Activated naive CD4-positive, alpha-beta T cell treated with anti-CD3 and anti-CD28 coated beads, Interleukin-2, amount 50 U/mL, for 24 hours (primary cell): ENCODE measurements around the gene CFAP77.

Experiments
- H3K27ac Mint-ChIP-seq: one replicate; pipeline ENCODE4 v1.8.0; 2021; ENCODE audit warnings: mild to moderate bottlenecking, mixed read lengths
- H3K27me3 Mint-ChIP-seq: one replicate; pipeline ENCODE4 v1.8.0; 2021; ENCODE audit warnings: mixed read lengths
- H3K36me3 Mint-ChIP-seq: one replicate; pipeline ENCODE4 v1.8.0; 2021; ENCODE audit warnings: mixed read lengths
- H3K4me1 Mint-ChIP-seq: one replicate; pipeline ENCODE4 v1.8.0; 2021; ENCODE audit warnings: mixed read lengths
- H3K4me3 Mint-ChIP-seq: one replicate; pipeline ENCODE4 v1.8.0; 2021; ENCODE audit warnings: mild to moderate bottlenecking, mixed read lengths
- H3K9me3 Mint-ChIP-seq: one replicate; pipeline ENCODE4 v1.8.0; 2021; ENCODE audit warnings: mixed read lengths

The CFAP77 gene

DNA sequence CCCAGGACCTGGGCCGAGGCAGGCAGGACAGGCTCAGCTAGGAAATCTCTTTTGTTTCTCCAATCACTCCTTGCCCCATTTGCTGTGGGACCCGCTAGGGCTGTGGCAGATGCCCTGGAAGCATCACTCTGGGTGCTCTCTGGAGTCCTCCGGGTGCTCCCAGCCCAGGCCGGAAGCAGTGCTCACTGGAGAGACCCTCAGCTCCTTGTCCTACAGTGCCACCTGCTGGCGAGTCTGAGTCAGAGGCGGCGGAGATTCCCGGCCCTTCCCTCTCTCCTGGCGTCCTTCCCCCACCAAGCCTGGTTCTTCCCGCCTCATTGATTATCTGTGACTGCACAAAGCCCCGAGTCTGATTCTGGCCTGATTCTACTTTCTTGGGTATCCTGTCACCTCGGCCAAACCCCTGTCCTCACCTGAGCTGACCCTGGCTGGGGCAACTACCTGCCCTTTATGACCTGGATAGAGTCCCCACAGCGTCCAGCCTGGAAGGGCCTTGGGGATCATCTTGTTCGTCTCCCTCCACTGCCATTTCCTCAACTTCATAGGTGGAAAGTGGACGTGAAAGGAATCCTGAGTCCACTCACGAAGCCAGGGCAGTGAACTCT lies 165.1 kb downstream of the CFAP77 start:
- no peak overlapping the region for H3K4me3 Mint-ChIP-seq

GRCh38 chr9:132575811-132576210 lies 165.8 kb downstream of the CFAP77 start:
- H3K27ac Mint-ChIP-seq, result no peak overlapping the region
- H3K4me3 Mint-ChIP-seq, result no peak overlapping the region
- no peaks in the 10 kb centered on the region for H3K9me3 Mint-ChIP-seq
- H3K36me3 Mint-ChIP-seq, result no peaks in the 10 kb centered on the region
- peaks cover 44% of the 10 kb centered on the region for H3K27me3 Mint-ChIP-seq
- no peaks in the 10 kb centered on the region for H3K4me1 Mint-ChIP-seq

More for the DNA sequence above, 165.1 kb downstream of the CFAP77 start:
- H3K36me3 Mint-ChIP-seq, result no peaks in the 10 kb centered on the region
- H3K27ac Mint-ChIP-seq, result no peak overlapping the region
- no peaks in the 10 kb centered on the region for H3K9me3 Mint-ChIP-seq
- H3K4me1 Mint-ChIP-seq, result no peaks in the 10 kb centered on the region
- H3K27me3 Mint-ChIP-seq, result peaks cover 43% of the 10 kb centered on the region

DNA sequence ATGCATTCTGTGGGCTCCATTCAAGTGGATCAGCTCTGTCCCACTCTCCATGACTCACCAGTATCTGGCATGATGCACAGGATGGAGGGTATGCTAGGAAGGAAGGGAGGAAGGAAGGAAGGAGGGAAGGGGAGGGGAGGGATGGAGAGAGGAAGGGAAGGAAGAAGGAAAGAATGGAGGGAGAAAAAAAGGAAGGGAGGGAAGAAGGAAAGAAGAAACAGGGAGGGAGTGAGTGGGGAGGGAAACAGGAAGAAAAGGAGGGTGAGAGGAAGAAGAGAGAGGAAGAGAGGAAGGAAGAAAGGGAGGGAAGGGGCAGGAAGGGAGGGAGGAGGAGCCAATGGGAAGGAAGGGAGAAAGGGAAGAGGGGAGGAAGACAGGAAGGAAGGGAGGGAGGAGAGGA lies 167.1 kb downstream of the CFAP77 start:
- no peak overlapping the region for H3K4me3 Mint-ChIP-seq
- no peaks in the 10 kb centered on the region for H3K9me3 Mint-ChIP-seq
- H3K27ac Mint-ChIP-seq, result no peak overlapping the region
- peaks cover 2% of the 10 kb centered on the region for H3K36me3 Mint-ChIP-seq
- peaks cover 9% of the 10 kb centered on the region for H3K4me1 Mint-ChIP-seq
- peaks cover 50% of the 10 kb centered on the region for H3K27me3 Mint-ChIP-seq

DNA sequence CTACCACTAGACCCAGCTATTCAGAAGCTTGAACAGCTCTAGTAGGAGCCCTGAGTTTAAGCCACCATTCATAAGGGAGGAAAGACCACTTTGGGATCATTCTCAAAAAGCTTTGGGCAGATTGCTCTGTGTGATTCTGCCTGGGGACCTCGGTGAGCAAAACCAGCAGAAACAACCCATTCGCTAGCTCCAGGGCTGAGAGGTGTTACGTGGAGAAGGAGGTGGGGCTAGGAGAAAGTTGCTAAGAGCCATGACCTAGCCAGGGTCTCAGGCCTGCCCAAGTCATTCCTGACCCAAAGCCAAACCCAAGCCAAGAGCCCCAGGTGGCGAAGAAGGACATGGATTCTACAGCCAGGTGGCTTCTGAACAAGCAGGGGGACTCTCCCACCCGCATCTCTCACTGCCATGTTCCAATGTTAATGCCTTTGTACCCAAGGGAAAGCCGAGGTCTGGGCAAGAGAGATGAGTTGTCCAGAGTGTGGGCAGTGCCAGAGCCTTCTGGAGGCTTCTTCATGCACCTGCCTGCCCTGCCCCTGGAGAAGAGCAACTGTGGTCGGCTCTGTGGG lies 168.4 kb downstream of the CFAP77 start:
- no peak overlapping the region for H3K27ac Mint-ChIP-seq
- H3K4me1 Mint-ChIP-seq, result peaks cover 9% of the 10 kb centered on the region
- peaks cover 2% of the 10 kb centered on the region for H3K36me3 Mint-ChIP-seq
- H3K4me3 Mint-ChIP-seq, result no peak overlapping the region
- peaks cover 56% of the 10 kb centered on the region for H3K27me3 Mint-ChIP-seq
- no peaks in the 10 kb centered on the region for H3K9me3 Mint-ChIP-seq

DNA sequence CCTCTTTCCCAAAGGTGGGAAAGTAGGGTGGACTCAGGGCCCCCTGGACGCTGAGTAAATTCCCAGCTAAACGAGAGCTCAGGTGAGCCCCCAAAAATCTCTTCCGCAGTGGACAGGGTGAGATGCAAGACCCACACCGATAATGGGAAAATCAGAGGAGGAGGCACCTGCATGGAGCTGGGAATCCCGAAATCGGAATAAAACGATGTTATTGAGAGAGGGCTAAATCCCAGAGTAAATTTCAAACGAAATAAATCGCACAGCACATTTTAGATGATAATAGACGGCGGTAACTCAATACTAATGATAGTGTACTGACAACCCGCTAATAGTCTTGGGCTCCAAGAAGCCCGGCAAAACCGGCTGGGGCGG lies 169.4 kb downstream of the CFAP77 start:
- Mint-ChIP-seq H3K9me3 (no peaks in the 10 kb centered on the region), H3K4me3 (no peak overlapping the region), H3K4me1 (peaks cover 9% of the 10 kb centered on the region), H3K36me3 (peaks cover 2% of the 10 kb centered on the region), H3K27me3 (peaks cover 59% of the 10 kb centered on the region), H3K27ac (no peak overlapping the region)

DNA sequence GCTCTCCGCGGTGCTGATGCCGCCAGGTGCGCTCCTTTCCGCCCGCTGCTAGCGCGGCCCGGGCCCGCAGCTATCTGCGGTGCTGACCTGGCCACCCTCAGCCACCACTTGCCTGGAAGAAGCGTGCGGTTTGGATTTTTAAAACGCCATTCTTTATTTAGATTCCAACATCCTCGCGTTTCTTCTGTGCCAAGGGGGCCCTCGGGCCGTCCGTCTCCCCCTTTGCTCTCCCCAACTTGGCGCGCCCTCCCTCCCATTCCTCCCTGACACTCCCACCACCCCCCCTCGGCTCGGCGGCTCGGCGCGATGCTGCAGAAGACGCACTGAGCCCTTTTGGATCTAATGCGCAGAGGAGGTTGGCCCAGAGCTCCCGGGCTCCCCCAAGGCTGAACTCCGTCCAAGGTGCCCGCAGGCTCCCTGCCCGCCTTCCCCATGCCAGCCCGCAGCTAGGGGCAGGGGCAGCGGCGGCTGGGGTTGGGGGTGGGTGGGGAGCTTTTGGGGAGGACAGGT lies 172.3 kb downstream of the CFAP77 start, which contains the start of gene BARHL1:
BARHL1 (plus strand) TSS at position 331 of the 510 bp plus-strand sequence. CDS start 192 bp downstream, outside the sequence.
- peaks cover 13% of the 10 kb centered on the region for H3K4me1 Mint-ChIP-seq
- no peaks in the 10 kb centered on the region for H3K9me3 Mint-ChIP-seq
- peaks cover 56% of the 10 kb centered on the region for H3K27me3 Mint-ChIP-seq
- peak within 1 kb of the TSS; percentile 82 for H3K27ac Mint-ChIP-seq
- peak within 1 kb of the TSS; percentile 75 for H3K4me3 Mint-ChIP-seq
- H3K36me3 Mint-ChIP-seq, result peaks cover 2% of the 10 kb centered on the region

GRCh38 chr9:132582786-132583583 lies 173.0 kb downstream of the CFAP77 start:
- peaks cover 53% of the 10 kb centered on the region for H3K27me3 Mint-ChIP-seq
- no peak overlapping the region for H3K4me3 Mint-ChIP-seq
- peaks cover 2% of the 10 kb centered on the region for H3K36me3 Mint-ChIP-seq
- H3K4me1 Mint-ChIP-seq, result peaks cover 13% of the 10 kb centered on the region
- no peak overlapping the region for H3K27ac Mint-ChIP-seq
- H3K9me3 Mint-ChIP-seq, result no peaks in the 10 kb centered on the region

- Mint-ChIP-seq H3K27me3 (peaks cover 51% of the 10 kb centered on the region), H3K27ac (no peak overlapping the region), H3K4me1 (peaks cover 13% of the 10 kb centered on the region), H3K36me3 (peaks cover 2% of the 10 kb centered on the region), H3K9me3 (no peaks in the 10 kb centered on the region), H3K4me3 (no peak overlapping the region)
Measured at GRCh38 chr9:132583584-132584304, 173.7 kb downstream of the CFAP77 start.

- Mint-ChIP-seq H3K27ac (no peak overlapping the region), H3K4me1 (peaks cover 13% of the 10 kb centered on the region), H3K27me3 (peaks cover 49% of the 10 kb centered on the region), H3K4me3 (no peak overlapping the region), H3K9me3 (no peaks in the 10 kb centered on the region), H3K36me3 (peaks cover 2% of the 10 kb centered on the region)
Measured at GRCh38 chr9:132584601-132585560, 174.9 kb downstream of the CFAP77 start.

- Mint-ChIP-seq H3K9me3 (no peaks in the 10 kb centered on the region), H3K4me1 (peaks cover 12% of the 10 kb centered on the region), H3K36me3 (peaks cover 2% of the 10 kb centered on the region), H3K4me3 (no peak overlapping the region), H3K27me3 (peaks cover 45% of the 10 kb centered on the region), H3K27ac (peak overlapping the region; percentile 84)
Measured at GRCh38 chr9:132585954-132586829, 176.2 kb downstream of the CFAP77 start.

DNA sequence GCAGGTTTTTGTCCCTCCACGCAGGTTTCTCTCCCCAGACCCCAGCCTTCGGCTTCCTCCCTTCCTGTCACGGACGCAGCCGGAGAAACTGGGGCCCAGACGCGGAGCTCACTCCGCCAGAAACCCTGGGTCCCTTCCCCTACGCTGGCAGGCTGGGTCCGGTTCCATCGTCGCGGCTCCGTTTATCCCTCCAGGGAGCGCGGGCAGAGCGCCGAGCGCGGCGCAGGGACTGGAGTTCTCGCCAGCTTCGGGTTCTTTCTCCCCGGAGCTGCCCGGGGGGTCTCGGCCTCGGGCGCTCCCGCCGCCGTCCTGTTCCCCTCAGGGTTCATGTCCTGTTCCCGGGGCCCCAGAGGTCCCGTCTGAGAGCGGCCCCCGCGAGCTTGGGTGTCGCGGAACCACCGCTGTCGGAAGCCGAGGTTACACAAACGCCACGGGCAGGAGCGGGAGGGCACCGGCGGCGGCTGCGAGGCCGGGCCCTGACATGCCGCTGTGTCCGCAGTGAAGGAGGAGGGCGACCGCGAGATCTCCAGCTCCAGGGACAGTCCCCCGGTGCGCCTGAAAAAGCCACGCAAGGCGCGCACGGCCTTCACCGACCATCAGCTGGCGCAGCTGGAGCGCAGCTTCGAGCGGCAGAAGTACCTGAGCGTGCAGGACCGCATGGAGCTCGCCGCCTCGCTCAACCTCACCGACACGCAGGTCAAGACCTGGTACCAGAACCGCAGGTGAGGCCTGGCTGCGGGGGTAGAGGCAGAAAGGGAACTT lies 177.0 kb downstream of the CFAP77 start:
- Mint-ChIP-seq H3K4me3 (no peak overlapping the region), H3K27me3 (peaks cover 46% of the 10 kb centered on the region), H3K27ac (no peak overlapping the region), H3K4me1 (peaks cover 8% of the 10 kb centered on the region), H3K9me3 (no peaks in the 10 kb centered on the region), H3K36me3 (no peaks in the 10 kb centered on the region)

DNA sequence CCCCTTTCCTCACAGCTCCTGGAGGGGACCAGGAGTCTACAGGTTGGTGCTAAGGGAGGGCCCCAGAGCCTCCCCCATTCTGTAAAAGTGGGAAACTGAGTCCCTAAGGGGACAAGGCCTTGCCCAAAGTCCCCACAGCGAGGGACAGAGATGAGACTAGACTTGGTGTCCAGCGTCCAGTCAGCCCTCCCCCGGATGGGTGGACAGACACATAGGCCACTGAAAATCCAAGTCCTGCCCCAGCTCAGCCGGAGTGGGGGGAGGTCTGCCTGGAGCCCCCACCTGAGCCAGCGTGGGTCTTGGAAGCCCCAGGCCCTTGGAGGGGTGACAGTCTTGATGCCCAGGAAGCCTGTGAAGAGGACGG lies 177.6 kb downstream of the CFAP77 start:
- no peaks in the 10 kb centered on the region for H3K9me3 Mint-ChIP-seq
- peaks cover 50% of the 10 kb centered on the region for H3K27me3 Mint-ChIP-seq
- no peak overlapping the region for H3K27ac Mint-ChIP-seq

GRCh38 chr9:132588098-132588497 lies 178.1 kb downstream of the CFAP77 start:
- Mint-ChIP-seq H3K4me1 (peaks cover 11% of the 10 kb centered on the region), H3K4me3 (no peak overlapping the region), H3K9me3 (no peaks in the 10 kb centered on the region), H3K27me3 (peaks cover 47% of the 10 kb centered on the region), H3K36me3 (no peaks in the 10 kb centered on the region), H3K27ac (peak overlapping the region; percentile 68)

More for the DNA sequence above, 177.6 kb downstream of the CFAP77 start:
- H3K36me3 Mint-ChIP-seq, result no peaks in the 10 kb centered on the region
- no peak overlapping the region for H3K4me3 Mint-ChIP-seq
- H3K4me1 Mint-ChIP-seq, result peaks cover 11% of the 10 kb centered on the region
